ENCODE results near the gene HERC2. TPM values are rescaled to one million over a fixed set of nuclear protein-coding genes. Genes with fewer than 3 reads are reported as not detected.

The HERC2 gene
- total and polyA plus RNA-seq, 2 of the 13 experiments (the other 11 are each of a cell fraction or from before 2014, with no cell fraction given) = 17.6 to 24.8 TPM

DNA sequence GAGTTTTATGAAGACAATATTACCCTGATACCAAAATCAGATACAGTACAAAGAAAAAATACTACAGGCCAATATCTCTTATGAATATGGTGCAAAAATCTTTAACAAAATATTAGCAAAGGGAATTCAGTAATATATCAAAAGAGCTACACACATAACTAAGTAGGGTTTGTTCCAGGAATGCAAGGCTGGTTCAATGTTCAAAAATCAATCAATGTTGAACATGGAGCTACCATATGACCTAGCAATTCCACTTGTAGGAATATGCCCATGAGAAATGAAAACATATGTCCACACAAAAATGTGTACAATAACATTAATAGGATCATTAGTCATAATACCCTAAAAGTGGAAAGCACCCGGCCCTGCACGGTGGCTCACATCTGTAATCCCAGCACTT, 230.7 kb downstream of the HERC2 start:
- no peak for DNase-seq (ENCODE audit: low spot score)
- no peak overlapping the region for H2AFZ ChIP-seq (ENCODE audit: low read length)
- H3K4me3 ChIP-seq (replicated peaks in 1 of 3; ENCODE audit: insufficient read depth in 1 of 3, low read depth in 2 of 3, low read length in 3 of 3) = no peak overlapping the region
- peaks cover 8% of the 10 kb centered on the region; the same call in 1 of the 2 replicates for H3K9me3 ChIP-seq (ENCODE audit: low read length)
- peaks cover 11% of the 10 kb centered on the region for H3K4me1 ChIP-seq (ENCODE audit: insufficient read depth, low read length)
- ChIA-PET POLR2A (no interaction called here), CTCF (ENCODE audit: low intra/inter-chr PET ratio, low total read pairs) (no interaction called here)
- intact Hi-C loops (cut with micrococcal nuclease; ENCODE audit: unreplicated experiment) = no loop called here
- no peaks in the 10 kb centered on the region for H4K20me1 ChIP-seq (ENCODE audit: insufficient read depth, low read length)
- H3K27me3 ChIP-seq (ENCODE audit: control insufficient read depth in 1 of 2, insufficient read depth in 2 of 2, low read length in 2 of 2) = peaks cover 4 to 29% of the 10 kb centered on the region in 2 experiments; a peak in 4 of 5 replicates
- no peak overlapping the region for H3K4me2 ChIP-seq (ENCODE audit: low read depth, low read length)
- no peak overlapping the region for H3K27ac ChIP-seq (ENCODE audit: extremely low read length, insufficient read depth, low read length)
- FAIRE-seq = no peak
- 40% methylated on average over 2 of the region's 2 CpGs for WGBS (ENCODE audit: low lambda C conversion rate)
- no peak for ATAC-seq
- BruUV-seq (replicated peaks) = no TSS peak
- H3K36me3 ChIP-seq (replicated peaks in 1 of 2; ENCODE audit: control insufficient read depth in 1 of 2, insufficient read depth in 2 of 2, low read length in 2 of 2) = no peaks in the 10 kb centered on the region
- H3K9ac ChIP-seq (ENCODE audit: insufficient read depth, low read depth, low read length) = no peak overlapping the region
- no peaks in the 10 kb centered on the region for H3K79me2 ChIP-seq (ENCODE audit: insufficient read depth, low read length)
- in situ Hi-C loops (cut with HindIII; ENCODE audit: extremely low pct_ligation_motif_present, low pct_unique_long_range_greater_than_20kb) = no loop called here
- TF ChIP-seq HIVEP1 (CRISPR knock-in tag; IDR thresholded peaks at IDR 0.05) = no peak
- TF ChIP-seq AGO2 (optimal IDR thresholded peaks at IDR 0.05; ENCODE audit: low read depth, low read length) = no peak
- TF ChIP-seq ZSCAN9 (CRISPR knock-in tag; IDR thresholded peaks at IDR 0.05; ENCODE audit: borderline replicate concordance) = no peak
- no peak for TF ChIP-seq AFF4 (CRISPR knock-in tag; IDR thresholded peaks at IDR 0.05)
- no peak for TF ChIP-seq ZZZ3 (CRISPR knock-in tag; IDR thresholded peaks at IDR 0.05; ENCODE audit: borderline replicate concordance)
- TF ChIP-seq MAFK (conservative IDR thresholded peaks at IDR 0.05 in 1 of 2, IDR thresholded peaks at IDR 0.05 in 1 of 2; ENCODE audit: low read length in 2 of 2) = no peak
- TF ChIP-seq ZNF564 (CRISPR knock-in tag; IDR thresholded peaks at IDR 0.05) = no peak
- TF ChIP-seq NFE2L1 (CRISPR knock-in tag; IDR thresholded peaks at IDR 0.05; ENCODE audit: borderline replicate concordance) = no peak
- TF ChIP-seq ZBTB37 (CRISPR knock-in tag; IDR thresholded peaks at IDR 0.05) = no peak
- TF ChIP-seq SRSF1 (optimal IDR thresholded peaks at IDR 0.05; ENCODE audit: low read depth, low read length) = no peak
- no peak for TF ChIP-seq ZNF280B (CRISPR knock-in tag; IDR thresholded peaks at IDR 0.05; ENCODE audit: borderline replicate concordance)
- no peak for TF ChIP-seq FOXP4 (CRISPR knock-in tag; IDR thresholded peaks at IDR 0.05)
- no peak for TF ChIP-seq ZFP82 (CRISPR knock-in tag; IDR thresholded peaks at IDR 0.05; ENCODE audit: borderline replicate concordance)
- TF ChIP-seq ZNF441 (CRISPR knock-in tag; IDR thresholded peaks at IDR 0.05; ENCODE audit: borderline replicate concordance) = no peak
- no peak for TF ChIP-seq ZNF337 (CRISPR knock-in tag; IDR thresholded peaks at IDR 0.05; ENCODE audit: borderline replicate concordance, low read depth)
- TF ChIP-seq FOXA3 (CRISPR knock-in tag; IDR thresholded peaks at IDR 0.05) = no peak
- no peak for TF ChIP-seq HOXA7 (CRISPR knock-in tag; IDR thresholded peaks at IDR 0.05)

All from HepG2 (cell line).